HL-60 (cell line): ENCODE data around the gene HDGFL2.

ENCODE experiments used
- GABPA ChIP-seq: IDR thresholded peaks from 2 replicates; pipeline ENCODE4 v1.6.1; 2012; ENCODE audit warnings: low read depth
- POLR2AphosphoS5 ChIP-seq: IDR thresholded peaks from 2 replicates; pipeline ENCODE4 v1.6.1; 2012; ENCODE audit warnings: low read depth
- REST ChIP-seq: IDR thresholded peaks from 2 replicates; pipeline ENCODE4 v1.6.1; 2012; ENCODE audit warnings: low read depth; ENCODE audit not compliant: insufficient replicate concordance
- TF ChIP-seq, protein P1 (sequence below): IDR thresholded peaks from one replicate; pipeline ENCODE4 v1.5.1; 2011; ENCODE audit warnings: low read length, control low read depth, inconsistent platforms; ENCODE audit not compliant: insufficient read depth

GRCh38 chr19:4519521-4520277 lies 47.6 kb downstream of the HDGFL2 start:
- TF ChIP-seq, protein P1, sequence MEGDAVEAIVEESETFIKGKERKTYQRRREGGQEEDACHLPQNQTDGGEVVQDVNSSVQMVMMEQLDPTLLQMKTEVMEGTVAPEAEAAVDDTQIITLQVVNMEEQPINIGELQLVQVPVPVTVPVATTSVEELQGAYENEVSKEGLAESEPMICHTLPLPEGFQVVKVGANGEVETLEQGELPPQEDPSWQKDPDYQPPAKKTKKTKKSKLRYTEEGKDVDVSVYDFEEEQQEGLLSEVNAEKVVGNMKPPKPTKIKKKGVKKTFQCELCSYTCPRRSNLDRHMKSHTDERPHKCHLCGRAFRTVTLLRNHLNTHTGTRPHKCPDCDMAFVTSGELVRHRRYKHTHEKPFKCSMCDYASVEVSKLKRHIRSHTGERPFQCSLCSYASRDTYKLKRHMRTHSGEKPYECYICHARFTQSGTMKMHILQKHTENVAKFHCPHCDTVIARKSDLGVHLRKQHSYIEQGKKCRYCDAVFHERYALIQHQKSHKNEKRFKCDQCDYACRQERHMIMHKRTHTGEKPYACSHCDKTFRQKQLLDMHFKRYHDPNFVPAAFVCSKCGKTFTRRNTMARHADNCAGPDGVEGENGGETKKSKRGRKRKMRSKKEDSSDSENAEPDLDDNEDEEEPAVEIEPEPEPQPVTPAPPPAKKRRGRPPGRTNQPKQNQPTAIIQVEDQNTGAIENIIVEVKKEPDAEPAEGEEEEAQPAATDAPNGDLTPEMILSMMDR = no peak
- TF ChIP-seq POLR2AphosphoS5 (no peak), REST (no peak), GABPA (no peak)
